WTC11 (cell line): ENCODE results near the gene CUL9. TPM values are rescaled to one million over a fixed set of nuclear protein-coding genes. Genes with fewer than 3 reads are reported as not detected.

Experiments
- ATAC-seq: fragments of 200-7000 bp; cut with Tn5 transposase; 2 replicates; pipeline ENCODE4 v1.10.0; 2021; ENCODE audit warnings: mild to moderate bottlenecking, moderate library complexity
- CTCF ChIA-PET: fragments of 300-600 bp; sonication (Branson Sonifier 250); formaldehyde crosslinking; loops from one replicate; lab custom pipeline; 2021; ENCODE audit warnings: antibody characterized with exemption; lab: Charles Lee
- POLR2A ChIA-PET: fragments of 350-600 bp; sonication (Branson Sonifier 250); formaldehyde crosslinking; loops from one replicate; lab custom pipeline; 2021; ENCODE audit warnings: antibody characterized with exemption; lab: Charles Lee
- DNase-seq: peaks from one replicate; pipeline ENCODE4 v3.0.0; 2021; ENCODE audit warnings: low spot score
- H3K27ac Mint-ChIP-seq: 2 replicates; pipeline ENCODE4 v1.8.0; 2021; ENCODE audit warnings: mixed read lengths
- H3K27me3 Mint-ChIP-seq: 2 replicates; pipeline ENCODE4 v1.8.0; 2021; ENCODE audit warnings: low read depth, mild to moderate bottlenecking, moderate library complexity, mixed read lengths
- H3K36me3 Mint-ChIP-seq: 2 replicates; pipeline ENCODE4 v1.8.0; 2021; ENCODE audit warnings: mixed read lengths
- H3K4me1 Mint-ChIP-seq: 2 replicates; pipeline ENCODE4 v1.8.0; 2022; ENCODE audit warnings: mixed read lengths
- H3K4me3 Mint-ChIP-seq: 2 replicates; pipeline ENCODE4 v1.8.0; 2021; ENCODE audit warnings: mild to moderate bottlenecking, moderate library complexity, mixed read lengths
- H3K9me3 Mint-ChIP-seq: 2 replicates; pipeline ENCODE4 v1.8.0; 2021; ENCODE audit warnings: mixed read lengths
- AR ChIP-seq: fragments of 250-450 bp; sonication (Bioruptor Pico); IDR thresholded peaks from 2 replicates; pipeline ENCODE4 v1.9.0; 2021; ENCODE audit warnings: mild to moderate bottlenecking
- ARID4B ChIP-seq: sonication (generic); formaldehyde crosslinking; IDR thresholded peaks from 2 replicates; pipeline ENCODE4 v1.8.0; 2023; ENCODE audit warnings: missing genetic modification reagents, mild to moderate bottlenecking, borderline replicate concordance
- ATF6 ChIP-seq: sonication (generic); formaldehyde crosslinking; IDR thresholded peaks from 2 replicates; pipeline ENCODE4 v1.8.1; 2023; ENCODE audit warnings: mild to moderate bottlenecking, missing genetic modification reagents
- CDX4 ChIP-seq: fragments of 250-450 bp; sonication (Bioruptor Pico); IDR thresholded peaks from 2 replicates; pipeline ENCODE4 v1.9.0; 2021; ENCODE audit warnings: moderate library complexity, mild to moderate bottlenecking, inconsistent platforms, borderline replicate concordance
- ETV6 ChIP-seq: sonication (generic); formaldehyde crosslinking; IDR thresholded peaks from 2 replicates; pipeline ENCODE4 v1.8.1; 2022; ENCODE audit warnings: mild to moderate bottlenecking, missing genetic modification reagents
- GTF2I ChIP-seq: fragments of 250-450 bp; sonication (Bioruptor Pico); conservative IDR thresholded peaks from 2 replicates; pipeline ENCODE4 v1.4.0; 2021; ENCODE audit warnings: mild to moderate bottlenecking
- JUN ChIP-seq: sonication (generic); formaldehyde crosslinking; IDR thresholded peaks from 2 replicates; pipeline ENCODE4 v1.8.0; 2023; ENCODE audit warnings: mild to moderate bottlenecking, missing genetic modification reagents
- MXD4 ChIP-seq: fragments of 250-450 bp; sonication (Bioruptor Pico); IDR thresholded peaks from 2 replicates; pipeline ENCODE4 v1.8.0; 2021; ENCODE audit warnings: mild to moderate bottlenecking, moderate library complexity, borderline replicate concordance
- NFATC4 ChIP-seq: fragments of 250-450 bp; sonication (Bioruptor Pico); IDR thresholded peaks from 2 replicates; pipeline ENCODE4 v1.9.0; 2021; ENCODE audit warnings: mild to moderate bottlenecking
- TP53 ChIP-seq: sonication (generic); formaldehyde crosslinking; IDR thresholded peaks from 2 replicates; pipeline ENCODE4 v1.8.1; 2023; ENCODE audit warnings: mild to moderate bottlenecking, missing genetic modification reagents
- ZNF232 ChIP-seq: sonication (generic); formaldehyde crosslinking; IDR thresholded peaks from 2 replicates; pipeline ENCODE4 v1.8.0; 2022; ENCODE audit warnings: mild to moderate bottlenecking, missing genetic modification reagents
- total RNA-seq: library from RNA; stranded (reverse); gene quantifications from 3 replicates; pipeline ENCODE4 v1.2.3, GENCODE V29; 2021
- TF ChIP-seq, protein P1 (sequence below): fragments of 250-450 bp; sonication (Bioruptor Pico); conservative IDR thresholded peaks from 2 replicates; pipeline ENCODE4 v1.9.0; 2021; ENCODE audit warnings: mild to moderate bottlenecking
- TF ChIP-seq, protein P2 (sequence below): sonication (generic); formaldehyde crosslinking; IDR thresholded peaks from 2 replicates; pipeline ENCODE4 v1.8.1; 2022; ENCODE audit warnings: low read depth, missing genetic modification reagents, borderline replicate concordance
- TF ChIP-seq, protein P3 (sequence below): sonication (generic); formaldehyde crosslinking; IDR thresholded peaks from 2 replicates; pipeline ENCODE4 v1.8.0; 2022; ENCODE audit warnings: mild to moderate bottlenecking, missing genetic modification reagents
- TF ChIP-seq, protein P4 (sequence below): sonication (generic); formaldehyde crosslinking; IDR thresholded peaks from 2 replicates; pipeline ENCODE4 v1.8.0; 2022; ENCODE audit warnings: mild to moderate bottlenecking, missing genetic modification reagents

The CUL9 gene
- total RNA-seq, 1 experiment from 2014 or later = 15.2 TPM

GRCh38 chr6:43183441-43183840, 1.4 kb downstream of the CUL9 start (continued):
- no peak for TF ChIP-seq JUN (CRISPR knock-in tag)
- TF ChIP-seq, protein P1, sequence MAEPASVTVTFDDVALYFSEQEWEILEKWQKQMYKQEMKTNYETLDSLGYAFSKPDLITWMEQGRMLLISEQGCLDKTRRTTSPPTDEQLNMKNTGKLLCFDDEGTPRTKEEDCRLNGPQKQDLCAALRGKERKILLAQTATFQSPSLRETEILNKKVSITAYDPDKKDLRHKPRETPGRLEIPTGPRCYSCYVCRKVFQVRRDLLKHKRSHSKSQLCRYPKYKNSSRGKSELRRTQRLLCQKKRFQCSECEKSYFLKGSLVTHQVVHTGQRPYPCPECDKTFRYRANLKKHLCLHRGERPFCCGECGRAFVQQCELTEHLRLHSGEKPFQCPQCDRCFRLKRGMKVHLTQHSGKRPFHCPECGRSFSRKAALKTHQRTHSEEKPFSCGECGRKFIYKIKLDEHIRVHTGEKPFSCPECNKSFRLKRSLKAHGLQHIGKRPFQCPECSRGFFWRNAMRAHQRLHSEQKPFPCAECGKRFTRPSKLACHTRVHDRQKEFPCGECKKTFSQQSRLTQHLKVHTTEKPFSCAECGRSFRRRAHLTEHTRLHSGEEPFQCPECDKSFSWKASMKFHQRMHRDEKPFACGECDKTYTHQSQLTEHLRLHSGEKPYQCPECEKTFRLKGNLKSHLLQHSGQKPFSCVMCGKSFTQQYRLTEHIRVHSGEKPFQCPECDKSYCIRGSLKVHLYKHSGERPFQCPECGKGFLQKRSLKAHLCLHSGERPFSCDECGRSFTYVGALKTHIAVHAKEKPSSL = no peak
- no peak for TF ChIP-seq CDX4 (CRISPR knock-in tag)
- TF ChIP-seq ETV6 (CRISPR knock-in tag) = no peak
- no peak for TF ChIP-seq ATF6 (CRISPR knock-in tag)
- TF ChIP-seq AR (CRISPR knock-in tag) = no peak
- TF ChIP-seq, protein P2, sequence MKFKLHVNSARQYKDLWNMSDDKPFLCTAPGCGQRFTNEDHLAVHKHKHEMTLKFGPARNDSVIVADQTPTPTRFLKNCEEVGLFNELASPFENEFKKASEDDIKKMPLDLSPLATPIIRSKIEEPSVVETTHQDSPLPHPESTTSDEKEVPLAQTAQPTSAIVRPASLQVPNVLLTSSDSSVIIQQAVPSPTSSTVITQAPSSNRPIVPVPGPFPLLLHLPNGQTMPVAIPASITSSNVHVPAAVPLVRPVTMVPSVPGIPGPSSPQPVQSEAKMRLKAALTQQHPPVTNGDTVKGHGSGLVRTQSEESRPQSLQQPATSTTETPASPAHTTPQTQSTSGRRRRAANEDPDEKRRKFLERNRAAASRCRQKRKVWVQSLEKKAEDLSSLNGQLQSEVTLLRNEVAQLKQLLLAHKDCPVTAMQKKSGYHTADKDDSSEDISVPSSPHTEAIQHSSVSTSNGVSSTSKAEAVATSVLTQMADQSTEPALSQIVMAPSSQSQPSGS (CRISPR knock-in tag) = no peak
- no peak for TF ChIP-seq TP53 (CRISPR knock-in tag)
- TF ChIP-seq, all 79 proteins: peak for 0

DNA sequence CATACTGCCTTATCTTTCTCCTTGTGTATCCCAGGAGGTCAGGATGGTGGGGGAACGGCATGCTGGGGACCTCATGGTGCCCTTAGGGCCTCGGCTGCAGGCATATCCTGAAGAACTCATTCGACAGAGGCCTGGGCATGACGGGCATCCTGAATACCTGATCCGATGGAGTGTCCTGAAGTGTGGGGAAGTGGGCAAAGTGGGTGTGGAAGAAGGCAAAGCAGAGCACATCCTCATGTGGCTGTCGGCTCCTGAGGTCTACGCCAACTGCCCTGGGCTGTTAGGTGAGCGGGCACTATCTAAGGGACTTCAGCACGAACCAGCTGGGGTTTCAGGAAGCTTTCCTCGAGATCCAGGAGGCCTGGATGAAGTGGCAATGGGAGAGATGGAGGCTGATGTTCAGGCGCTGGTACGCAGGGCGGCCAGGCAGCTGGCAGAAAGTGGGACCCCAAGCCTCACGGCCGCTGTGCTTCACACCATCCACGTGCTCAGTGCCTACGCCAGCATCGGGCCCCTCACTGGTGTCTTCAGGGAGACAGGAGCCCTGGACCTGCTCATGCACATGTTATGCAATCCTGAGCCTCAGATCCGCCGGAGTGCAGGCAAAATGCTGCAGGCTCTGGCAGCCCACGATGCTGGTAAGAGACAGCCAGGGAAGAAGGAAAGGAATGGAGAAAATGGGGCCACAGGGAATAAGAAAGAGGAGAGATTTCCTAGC, 2.4 kb downstream of the CUL9 start:
- ATAC-seq (no peak), DNase-seq (no peak)
- no peaks in the 10 kb centered on the region; the same call in 1 of the 2 replicates for H3K27me3 Mint-ChIP-seq
- POLR2A ChIA-PET = no interaction called here
- no peak overlapping the region for H3K4me3 Mint-ChIP-seq
- no peaks in the 10 kb centered on the region; the same call in 1 of the 2 replicates for H3K36me3 Mint-ChIP-seq
- CTCF ChIA-PET = no interaction called here
- H3K4me1 Mint-ChIP-seq = peaks cover 20% of the 10 kb centered on the region
- no peak overlapping the region for H3K27ac Mint-ChIP-seq
- H3K9me3 Mint-ChIP-seq = no peaks in the 10 kb centered on the region
- TF ChIP-seq ZNF232 (CRISPR knock-in tag) (no peak), MXD4 (CRISPR knock-in tag) (no peak), GTF2I (CRISPR knock-in tag) (no peak), ARID4B (CRISPR knock-in tag) (no peak), TP53 (CRISPR knock-in tag) (no peak), NFATC4 (no peak), ETV6 (CRISPR knock-in tag) (no peak)
- TF ChIP-seq, protein P3, sequence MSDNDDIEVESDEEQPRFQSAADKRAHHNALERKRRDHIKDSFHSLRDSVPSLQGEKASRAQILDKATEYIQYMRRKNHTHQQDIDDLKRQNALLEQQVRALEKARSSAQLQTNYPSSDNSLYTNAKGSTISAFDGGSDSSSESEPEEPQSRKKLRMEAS = no peak
- TF ChIP-seq, protein P4, sequence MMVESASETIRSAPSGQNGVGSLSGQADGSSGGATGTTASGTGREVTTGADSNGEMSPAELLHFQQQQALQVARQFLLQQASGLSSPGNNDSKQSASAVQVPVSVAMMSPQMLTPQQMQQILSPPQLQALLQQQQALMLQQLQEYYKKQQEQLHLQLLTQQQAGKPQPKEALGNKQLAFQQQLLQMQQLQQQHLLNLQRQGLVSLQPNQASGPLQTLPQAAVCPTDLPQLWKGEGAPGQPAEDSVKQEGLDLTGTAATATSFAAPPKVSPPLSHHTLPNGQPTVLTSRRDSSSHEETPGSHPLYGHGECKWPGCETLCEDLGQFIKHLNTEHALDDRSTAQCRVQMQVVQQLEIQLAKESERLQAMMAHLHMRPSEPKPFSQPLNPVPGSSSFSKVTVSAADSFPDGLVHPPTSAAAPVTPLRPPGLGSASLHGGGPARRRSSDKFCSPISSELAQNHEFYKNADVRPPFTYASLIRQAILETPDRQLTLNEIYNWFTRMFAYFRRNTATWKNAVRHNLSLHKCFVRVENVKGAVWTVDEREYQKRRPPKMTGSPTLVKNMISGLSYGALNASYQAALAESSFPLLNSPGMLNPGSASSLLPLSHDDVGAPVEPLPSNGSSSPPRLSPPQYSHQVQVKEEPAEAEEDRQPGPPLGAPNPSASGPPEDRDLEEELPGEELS (CRISPR knock-in tag) = no peak
- TF ChIP-seq, protein P1 = no peak
